NCI-H1048 (cell line): ENCODE results near the gene CIC.

ENCODE experiments used
- DNase-seq: peaks from one replicate; lab custom pipeline; 2025; lab: John Stamatoyannopoulos, UW

The CIC gene

DNA sequence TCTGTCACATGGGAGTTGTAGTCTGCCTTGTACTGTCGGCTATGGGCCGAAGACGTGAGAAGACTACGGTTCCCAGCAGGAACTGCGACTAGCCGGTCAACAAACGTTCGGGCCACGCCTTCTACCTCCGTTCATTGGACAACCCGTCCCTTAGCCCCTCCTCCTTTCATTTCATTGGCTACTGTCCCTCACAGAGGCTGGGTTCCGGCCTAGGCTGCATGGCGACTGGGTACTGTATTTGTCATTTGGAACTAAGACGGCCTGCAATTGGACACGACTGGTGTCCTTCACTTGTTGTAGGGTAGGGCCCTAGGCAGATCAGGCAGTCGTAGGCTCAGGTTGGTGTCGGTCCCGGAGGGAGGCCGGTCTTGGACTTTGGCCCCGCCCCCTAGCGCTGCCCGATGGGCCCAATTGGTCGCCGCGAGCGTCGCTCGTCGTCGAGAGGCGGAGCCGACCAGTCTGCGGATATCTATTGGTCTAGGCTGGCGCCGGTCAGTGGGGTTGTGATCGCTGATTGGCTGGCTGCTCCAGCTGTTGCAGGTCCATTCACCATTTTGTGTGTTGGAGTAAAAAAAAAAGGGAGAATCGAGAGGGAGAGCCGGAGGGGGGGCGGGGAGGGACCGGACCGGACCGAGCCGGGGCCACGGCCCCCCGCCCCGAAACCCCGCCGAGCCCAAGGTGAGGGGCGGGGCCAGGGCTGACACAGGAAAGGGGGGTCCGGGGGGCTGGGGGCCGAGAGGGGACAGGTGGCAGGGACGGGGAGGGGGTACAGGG is at the start of gene CIC:
Gene CIC (plus strand): TSS at position 549 of the 774 bp plus-strand sequence. CDS start 2,532 bp downstream, outside the sequence.
- DNase-seq: peak; percentile 99

DNA sequence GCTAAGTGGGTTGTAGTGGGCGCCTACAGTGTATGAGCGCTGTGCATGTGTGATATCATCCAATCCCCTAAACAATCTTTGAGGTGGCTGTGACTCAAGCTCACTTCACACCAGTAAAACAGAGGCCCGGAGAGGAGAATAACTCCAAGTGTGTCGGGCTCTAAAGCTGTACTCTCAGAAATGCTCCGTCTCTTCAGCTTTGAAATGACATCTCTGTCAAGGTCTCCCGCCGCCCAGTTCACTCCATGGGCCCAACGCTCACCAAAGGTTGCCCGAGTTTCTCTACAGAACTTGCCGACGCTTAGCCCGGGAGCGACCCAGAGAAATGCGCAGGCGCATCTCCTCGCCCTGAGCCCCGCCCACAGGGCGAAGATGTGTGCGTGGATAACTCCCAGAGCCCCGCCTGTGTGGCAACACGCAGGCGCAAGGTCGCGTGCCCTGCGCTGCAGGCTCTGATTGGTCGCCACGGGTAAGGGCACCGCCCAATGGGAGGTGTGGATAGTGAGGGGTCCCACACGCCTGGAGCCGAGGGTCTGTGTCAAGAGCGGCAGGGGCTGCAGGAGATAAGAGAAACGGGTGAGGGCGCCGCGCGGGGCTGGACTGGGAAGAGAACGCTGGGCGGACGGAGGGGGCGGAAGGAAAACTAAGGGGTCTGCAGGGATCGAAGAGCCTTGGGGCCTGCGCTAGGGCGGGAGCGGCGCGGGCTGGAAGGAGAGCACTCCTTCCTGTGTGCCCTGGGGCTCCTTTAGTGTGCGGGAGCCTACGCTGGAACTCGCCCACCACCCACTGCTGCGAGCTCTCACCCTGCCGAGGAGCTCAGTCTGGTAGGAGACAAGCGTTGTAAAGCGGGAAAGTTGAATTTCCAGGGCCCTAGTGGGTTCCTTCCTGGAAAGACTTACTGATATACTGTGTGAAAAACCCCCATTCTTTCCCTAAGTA is 49.0 kb upstream of the CIC start, which contains the start of gene ZNF526:
Gene ZNF526 (plus strand): TSS at position 501 of the 939 bp plus-strand sequence. CDS start 4,092 bp downstream, outside the sequence.
- DNase-seq: peak; percentile 93

DNA sequence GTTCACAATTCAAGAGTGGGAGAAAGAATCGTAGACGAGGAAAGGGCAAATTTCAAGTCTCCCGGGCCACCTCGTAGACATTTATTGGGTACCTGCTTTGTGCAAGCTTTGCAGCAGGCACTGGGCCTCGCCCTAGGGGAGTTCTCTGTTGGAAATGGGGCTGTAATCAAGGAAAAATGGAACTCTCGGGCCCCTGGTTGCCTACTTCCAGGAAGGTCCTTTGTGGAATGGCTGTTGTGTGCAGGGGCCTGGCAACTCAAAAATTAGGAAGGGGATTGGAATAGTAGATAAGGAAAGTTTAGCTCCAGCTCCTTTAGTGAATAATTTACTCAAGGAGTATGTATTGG is 48.3 kb upstream of the CIC start:
- no peak for DNase-seq

DNA sequence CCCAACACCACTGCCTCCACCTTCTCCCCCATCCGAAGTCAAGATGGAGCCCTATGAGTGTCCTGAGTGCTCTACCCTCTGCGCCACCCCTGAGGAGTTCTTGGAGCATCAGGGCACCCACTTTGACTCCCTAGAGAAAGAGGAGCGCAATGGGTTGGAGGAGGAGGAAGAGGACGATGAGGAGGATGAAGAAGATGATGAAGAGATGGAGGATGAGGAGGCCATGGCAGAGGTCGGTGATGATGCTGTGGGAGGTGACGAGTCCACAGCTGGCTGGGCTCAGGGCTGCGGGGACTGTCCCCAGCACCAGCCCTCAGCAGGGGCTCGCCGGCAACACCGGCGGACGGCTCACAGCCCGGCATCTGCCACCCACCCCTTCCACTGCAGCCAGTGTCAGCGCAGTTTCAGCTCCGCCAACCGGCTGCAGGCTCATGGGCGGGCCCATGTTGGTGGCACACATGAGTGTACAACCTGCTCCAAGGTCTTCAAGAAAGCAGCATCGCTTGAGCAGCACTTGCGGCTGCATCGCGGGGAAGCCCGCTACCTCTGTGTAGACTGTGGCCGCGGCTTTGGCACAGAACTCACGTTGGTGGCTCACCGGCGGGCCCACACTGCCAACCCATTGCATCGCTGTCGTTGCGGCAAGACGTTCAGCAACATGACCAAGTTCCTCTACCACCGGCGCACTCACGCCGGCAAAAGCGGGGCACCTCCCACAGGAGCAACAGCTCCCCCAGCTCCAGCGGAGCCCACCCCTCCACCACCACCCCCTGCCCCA is 43.9 kb upstream of the CIC start:
- DNase-seq: no peak

DNA sequence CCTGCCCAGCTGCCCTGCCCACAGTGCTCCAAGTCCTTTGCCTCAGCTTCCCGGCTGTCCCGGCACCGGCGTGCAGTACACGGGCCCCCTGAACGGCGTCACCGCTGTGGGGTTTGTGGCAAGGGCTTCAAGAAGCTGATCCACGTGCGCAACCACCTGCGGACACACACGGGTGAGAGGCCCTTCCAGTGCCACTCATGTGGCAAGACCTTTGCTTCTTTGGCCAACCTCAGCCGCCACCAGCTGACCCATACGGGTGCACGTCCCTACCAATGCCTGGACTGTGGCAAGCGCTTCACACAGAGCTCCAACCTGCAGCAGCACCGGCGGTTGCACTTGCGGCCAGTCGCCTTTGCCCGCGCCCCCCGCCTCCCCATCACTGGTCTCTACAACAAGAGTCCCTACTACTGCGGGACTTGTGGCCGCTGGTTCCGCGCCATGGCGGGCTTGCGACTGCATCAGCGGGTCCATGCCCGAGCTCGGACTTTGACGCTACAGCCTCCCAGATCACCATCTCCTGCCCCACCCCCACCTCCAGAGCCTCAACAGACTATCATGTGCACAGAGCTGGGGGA is 43.2 kb upstream of the CIC start:
- DNase-seq: no peak

DNA sequence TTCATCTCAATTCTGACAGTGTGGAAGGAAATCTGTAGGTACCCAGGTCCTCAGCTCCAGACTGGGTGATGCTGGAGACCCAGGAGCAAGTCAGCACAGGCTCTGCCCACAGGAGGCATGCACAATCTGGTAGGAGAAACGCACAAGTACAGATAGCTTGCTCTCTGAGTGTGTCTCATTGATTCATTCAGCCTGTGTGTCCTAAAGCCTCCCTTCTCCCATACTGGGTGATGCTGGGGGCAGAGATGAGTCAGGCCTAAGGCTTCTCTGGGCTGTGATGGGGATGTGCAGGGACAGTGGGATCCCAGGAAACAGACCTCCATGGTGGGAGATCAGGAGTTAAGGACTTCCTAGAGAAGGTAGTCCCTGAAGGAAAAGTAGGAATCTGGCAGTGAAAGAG is 42.2 kb upstream of the CIC start:
- DNase-seq: no peak

DNA sequence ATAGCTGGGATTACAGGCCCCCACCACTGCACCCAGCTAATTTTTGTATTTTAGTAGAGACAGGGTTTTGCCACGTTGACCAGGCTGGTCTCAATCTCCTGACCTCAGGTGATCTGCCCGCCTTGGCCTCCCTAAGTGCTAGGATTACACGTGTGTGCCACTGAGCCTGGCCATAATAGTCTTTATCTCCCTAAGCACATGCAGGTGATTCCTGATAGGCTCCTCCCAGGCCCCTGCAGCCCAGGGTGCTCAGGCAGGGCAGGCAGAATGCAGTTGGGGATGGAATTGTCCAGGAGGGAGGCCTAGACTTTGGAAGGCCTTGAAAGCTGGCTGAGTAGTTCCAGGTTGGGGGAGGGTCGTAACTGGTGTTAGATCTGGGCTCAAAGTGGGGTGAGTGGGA is 40.4 kb upstream of the CIC start:
- DNase-seq: no peak

DNA sequence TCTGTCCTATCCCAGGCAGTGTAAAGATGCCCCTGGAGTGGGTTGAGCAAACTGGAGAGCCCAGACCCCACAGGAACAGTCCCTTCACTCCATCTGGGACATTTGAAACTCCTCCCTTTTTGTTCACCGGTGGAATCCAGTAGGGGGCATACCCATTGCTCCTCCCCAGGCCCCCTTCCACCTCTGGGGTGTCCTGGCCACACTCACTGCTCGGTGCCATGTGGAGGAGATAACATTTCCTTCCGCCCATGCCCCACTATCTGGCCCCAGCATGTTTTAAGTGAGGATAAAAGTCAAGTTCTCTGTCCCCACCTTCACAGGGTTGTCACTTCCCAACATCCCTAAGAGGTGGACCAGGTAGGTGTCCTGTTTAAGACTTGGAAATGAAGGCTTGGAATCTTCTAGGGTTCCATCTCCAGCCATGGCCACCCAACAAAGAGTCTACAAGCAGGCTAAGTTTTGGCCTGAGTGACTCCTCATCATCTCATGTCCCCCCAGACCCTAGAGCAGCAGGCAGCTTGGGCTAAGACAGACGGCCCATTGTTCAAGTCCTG is 39.7 kb upstream of the CIC start:
- no peak for DNase-seq

DNA sequence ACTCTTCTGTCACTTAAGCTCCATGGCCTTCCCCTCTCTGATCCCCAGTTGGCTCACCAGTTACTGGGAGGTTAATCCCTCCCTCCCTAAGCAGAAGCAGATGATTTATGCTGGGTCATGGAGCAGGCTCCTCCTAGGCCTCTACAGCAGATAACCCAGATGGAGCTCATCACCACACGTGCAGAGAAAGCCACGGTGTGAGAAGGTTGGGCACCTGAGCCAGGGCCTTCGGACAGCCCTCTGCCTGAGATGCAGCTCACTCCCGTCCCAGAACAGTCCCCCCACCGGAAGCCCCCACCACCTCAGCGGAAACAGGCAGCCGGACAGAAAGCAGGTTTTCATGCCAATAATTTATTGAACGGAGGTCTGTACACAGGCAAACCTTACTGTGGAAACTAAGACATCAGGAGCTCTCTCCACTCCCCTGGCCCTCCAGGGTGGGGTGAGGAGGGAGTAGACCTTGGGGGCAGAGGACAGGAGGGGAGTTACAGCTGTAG is 39.1 kb upstream of the CIC start:
- DNase-seq: no peak

DNA sequence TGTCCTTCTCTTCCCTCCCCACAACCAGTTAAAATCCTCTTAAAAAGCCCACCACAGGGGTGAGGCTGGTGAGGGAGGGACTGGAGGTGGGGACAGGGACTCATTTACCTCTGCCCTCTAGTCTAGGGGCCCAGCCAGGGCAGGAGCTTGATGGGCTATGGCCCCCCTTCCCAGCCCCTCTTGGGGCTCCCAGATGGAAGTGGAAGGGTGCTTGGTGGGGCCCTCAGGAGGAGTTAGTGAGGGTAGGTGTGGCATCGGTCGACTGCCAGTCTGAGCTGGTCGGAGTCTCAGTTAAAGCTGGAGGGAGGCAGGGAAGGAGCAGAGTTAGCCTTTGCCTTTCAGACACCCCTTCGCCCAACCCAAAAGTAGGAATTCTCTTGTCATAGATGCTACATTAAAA is 38.5 kb upstream of the CIC start:
- no peak for DNase-seq

DNA sequence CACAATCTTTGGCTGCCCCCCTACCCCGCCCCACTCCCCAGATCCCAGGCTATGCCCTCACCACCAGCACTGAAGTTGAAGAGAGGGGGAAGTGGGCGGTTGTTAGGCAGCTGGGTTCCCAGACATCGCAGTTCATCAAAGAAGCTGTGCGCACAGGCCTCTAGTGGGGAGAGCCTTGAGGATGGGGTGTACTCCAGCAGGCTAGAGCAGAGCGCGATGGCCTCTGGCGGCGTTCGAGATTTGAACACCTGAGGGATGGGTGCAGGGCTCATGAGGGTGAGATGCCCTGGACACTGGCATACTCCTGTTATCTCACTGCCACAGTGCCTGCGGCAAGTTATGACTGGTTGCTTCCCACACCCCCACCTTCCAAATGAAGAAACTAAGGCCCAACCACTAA is 36.6 kb upstream of the CIC start:
- DNase-seq: no peak

DNA sequence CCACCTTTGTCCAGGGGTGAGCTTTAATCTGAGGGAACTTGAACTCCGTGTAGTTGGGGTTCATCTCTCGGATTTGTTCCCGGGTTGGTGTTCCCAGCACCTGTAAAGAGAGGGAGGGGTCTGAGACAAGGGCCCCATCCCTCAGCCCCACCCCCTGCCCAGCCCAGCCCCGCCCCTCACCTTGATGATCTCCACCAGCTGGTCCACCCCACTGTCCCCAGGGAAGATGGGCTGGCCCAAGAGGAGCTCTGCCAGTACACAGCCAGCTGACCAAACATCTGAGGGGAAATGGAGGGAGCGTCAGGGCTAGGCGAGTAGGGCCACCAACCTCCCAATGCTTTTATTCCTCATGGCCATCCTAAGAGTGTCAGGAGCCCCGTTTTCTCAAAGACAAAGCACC is 35.9 kb upstream of the CIC start:
- no peak for DNase-seq

DNA sequence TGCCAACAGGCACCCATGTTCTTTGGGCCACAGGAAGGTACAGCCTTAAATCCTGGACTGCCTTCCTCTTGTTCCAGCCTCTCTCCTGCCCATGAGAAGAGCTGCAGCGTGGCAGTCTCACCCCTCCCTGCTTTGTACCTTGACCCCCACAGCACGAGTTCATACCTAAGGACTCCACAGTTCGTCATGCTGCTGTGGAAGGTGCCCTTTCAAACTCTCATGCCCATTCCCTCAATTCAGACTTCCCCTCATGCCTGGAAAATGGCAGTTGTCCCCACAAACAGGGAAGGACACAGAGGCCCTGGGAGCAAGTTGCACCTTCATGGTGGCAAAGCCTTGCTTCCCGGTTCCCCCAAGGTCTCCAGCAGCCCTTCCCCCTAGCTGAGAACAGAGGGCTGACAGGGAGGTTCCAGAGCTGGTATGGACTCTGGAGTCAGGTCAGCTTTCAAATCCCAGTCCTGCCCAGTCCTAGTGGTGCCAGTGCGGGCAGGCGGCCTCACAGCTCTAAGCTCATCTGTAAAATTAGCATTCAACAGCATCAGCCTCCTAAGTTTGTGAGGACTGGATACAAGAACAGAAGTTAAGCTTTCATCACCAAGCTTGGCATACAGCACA is 35.3 kb upstream of the CIC start:
- DNase-seq: no peak

DNA sequence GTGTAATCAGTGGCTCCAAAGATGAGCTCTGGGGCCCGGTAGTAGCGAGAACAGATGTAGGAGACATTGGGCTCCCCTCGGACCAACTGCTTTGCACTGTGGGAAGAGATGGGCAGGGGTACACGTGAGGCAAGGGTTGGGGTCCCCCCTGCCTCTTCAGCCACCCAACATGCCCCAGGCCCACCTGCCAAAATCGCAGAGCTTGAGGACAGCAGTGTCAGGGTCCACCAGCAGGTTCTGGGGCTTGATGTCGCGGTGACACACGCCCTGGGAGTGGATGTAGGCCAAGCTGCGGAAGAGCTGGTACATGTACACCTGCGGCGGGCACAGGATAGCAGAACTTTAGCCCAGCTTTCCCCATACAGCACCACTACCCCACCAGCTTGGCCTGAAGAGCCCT is 34.7 kb upstream of the CIC start:
- DNase-seq: no peak

DNA sequence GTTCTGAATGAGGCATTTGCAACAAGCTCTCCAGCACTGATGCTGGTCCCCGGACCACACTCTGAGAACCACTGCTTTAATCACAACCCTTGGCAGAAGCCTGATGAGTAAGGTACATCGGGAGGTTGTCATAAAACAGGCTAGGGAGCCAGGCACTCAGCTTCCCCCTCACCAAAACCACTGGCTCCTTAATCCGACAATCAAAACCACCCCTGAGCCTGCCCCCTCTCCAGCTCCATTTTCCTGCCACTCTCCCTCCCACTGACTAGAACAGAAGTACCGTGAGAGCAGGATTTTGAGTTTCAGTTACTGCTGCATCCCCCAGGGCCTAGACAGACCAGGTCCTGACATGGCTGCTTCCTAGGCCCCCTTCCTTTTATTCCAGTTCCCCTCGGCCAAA is 33.9 kb upstream of the CIC start:
- no peak for DNase-seq

DNA sequence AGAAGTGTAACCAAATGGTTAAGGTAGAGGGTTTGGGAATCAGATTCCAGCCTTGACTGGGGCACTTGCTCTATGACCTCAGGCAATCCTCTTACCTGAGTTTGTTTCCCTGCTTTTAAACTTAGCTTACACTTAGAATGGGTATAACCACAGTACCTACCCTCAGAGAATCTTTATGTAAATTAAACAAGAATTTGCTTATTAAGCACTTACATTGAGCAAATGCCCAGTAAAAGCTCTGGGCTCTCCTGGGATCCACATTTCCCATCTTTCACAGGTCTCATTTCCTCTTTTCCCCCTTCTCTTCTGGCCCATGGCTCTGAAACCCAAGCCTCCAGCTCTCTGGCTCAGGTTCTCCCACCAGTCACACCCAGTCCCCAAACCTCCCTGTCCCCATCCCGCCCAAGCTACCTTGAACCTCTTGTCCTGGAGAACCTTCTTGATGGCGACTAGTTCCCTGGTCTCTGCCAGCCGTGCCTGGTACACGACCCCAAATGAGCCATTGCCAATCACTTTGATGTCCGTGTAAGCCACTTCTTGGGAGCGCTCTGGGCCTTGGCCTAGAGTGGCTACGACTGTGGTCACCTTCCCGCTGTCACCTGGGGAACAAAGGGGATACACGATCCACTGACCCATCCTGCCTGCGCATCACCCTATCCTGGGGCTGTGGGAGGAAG is 29.4 kb upstream of the CIC start:
- no peak for DNase-seq

DNA sequence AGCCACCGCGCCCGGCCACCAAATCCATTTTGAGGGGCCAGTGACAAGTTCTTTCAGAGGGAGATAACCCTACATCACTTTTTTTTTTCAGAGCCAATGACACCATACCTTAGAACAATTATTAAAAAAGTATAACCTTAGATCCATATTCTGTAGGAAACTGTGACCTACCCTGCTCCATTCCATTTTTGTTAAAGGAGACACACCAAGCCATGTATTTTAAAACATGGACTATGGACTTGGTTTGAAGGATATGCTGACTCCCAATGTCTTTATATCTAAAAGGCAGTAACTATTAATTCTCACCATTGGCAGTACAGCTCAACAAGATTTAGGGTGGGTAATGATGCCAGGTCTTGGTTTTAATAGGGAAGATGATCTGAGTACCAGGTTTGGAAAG is 27.8 kb upstream of the CIC start:
- no peak for DNase-seq

DNA sequence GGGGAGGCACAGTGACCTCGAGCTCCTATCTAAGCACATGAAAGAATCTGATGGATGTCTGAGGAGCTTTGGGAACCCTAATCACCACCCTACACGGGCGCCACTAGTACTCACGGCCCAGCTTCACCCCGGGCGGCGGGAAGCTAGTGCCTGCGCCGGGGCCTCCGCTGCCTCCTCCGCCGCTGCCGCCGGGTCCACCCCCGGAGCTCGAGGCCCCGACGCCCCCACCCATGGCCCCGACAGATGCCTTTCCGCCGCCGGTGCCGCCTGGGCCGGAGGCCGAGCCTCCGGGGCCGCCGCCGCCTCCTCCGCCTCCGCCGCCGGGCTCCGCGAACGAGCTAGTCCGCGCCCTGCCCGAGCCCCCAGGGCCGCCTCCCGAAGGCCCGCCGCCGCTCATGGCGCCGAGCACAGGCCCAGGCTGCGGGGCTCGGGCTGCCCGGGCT is 27.0 kb upstream of the CIC start:
- no peak for DNase-seq

DNA sequence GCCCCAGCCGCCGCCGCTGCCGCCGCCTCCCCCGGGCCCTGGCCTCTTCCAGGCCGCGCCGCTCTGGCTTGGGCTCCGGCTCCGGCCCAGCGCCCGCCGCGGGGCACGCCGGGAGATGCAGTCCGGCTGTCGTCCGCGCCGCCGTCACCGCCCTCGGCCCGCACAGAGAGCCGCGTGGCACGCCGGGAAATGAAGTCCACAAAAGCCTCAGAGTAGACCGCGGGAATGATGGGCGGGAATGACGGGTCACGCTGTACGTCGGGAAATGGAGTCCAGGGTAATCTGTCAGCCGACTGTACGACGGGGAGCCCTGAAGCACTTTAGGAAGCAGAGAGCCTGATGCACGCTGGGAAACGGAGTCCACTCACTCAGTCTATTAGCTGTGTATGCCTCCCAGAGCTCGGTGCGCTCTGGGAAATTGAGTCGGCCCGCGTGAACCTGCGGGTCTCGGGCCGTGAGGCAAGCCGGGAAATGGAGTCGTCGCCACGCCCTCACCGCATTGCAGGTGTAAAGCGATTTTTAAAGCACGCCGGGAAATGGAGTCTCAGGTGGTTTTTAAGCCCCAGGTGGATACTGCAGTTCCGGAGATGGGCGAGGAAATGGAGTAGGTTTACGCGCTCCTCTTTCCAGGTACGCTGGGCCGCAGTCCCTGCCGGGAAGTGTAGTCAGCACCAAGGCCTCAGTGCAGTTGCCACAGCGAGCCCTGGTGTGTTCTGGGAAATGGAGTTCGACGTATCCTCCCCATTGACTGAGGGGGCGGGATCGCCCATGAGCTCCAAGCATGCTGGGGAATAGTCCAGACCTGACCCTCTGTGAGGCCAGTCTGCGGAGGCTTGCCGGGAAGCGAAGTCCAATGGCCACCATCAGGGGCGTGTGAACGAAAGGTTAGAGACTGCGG is 26.3 kb upstream of the CIC start, which contains the start of gene GSK3A:
Gene GSK3A (minus strand): TSS at position 91 of the 898 bp plus-strand sequence. CDS start 137 bp downstream, outside the sequence.
- DNase-seq: peak; percentile 99
